GM18868 (cell line): ENCODE measurements around the gene CD81.
A peak's percentile ranks its signal among the peaks of the same experiment; 100 is the strongest.
"Not testable (repeated sequence)": the region's sequence is repeated elsewhere in the genome, so short reads cannot be mapped to it uniquely, and the experiment has no call there.

Source experiments
- ATAC-seq: cut with Tn5 transposase; IDR thresholded peaks from one replicate; pipeline ENCODE4 v1.9.1; 2021; ENCODE audit warnings: mild to moderate bottlenecking, moderate library complexity; ENCODE audit not compliant: unreplicated experiment

CD81 gene, protein sequence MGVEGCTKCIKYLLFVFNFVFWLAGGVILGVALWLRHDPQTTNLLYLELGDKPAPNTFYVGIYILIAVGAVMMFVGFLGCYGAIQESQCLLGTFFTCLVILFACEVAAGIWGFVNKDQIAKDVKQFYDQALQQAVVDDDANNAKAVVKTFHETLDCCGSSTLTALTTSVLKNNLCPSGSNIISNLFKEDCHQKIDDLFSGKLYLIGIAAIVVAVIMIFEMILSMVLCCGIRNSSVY

DNA sequence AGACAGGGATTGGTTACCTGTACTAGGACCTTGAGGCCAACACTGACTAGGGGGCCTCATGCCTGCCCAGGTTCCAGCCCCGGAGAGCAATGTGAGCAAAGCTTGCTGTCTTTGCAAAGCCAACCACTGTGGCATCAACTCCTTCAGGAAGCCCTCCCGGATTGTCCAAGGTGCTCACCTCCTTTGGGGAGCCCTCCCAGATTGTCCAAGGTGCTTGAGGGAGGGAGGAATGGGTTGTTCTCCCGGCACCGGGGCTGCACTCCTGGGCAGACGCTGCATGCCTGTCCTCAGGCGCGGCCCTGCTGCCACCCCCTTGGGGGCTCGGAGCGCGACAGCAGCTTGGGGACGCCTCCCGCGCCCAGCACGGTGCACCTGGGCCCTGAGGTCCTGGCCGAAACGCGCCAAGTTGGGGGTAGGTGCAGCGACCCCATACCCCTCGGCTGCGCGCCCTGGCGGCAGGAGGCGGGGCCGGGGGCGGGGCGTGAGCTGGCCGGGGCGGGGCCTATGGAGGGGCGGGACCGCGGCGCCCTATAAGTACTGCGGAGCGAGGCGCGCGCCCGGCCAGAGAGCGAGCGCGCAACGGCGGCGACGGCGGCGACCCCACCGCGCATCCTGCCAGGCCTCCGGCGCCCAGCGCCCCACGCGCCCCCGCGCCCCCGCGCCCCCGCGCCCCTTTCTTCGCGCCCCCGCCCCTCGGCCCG lies at the start of gene CD81:
Gene CD81 (plus strand): TSS at position 560 of the 701 bp plus-strand sequence. CDS start 240 bp downstream, outside the sequence.
- peak; percentile 46 for ATAC-seq

DNA sequence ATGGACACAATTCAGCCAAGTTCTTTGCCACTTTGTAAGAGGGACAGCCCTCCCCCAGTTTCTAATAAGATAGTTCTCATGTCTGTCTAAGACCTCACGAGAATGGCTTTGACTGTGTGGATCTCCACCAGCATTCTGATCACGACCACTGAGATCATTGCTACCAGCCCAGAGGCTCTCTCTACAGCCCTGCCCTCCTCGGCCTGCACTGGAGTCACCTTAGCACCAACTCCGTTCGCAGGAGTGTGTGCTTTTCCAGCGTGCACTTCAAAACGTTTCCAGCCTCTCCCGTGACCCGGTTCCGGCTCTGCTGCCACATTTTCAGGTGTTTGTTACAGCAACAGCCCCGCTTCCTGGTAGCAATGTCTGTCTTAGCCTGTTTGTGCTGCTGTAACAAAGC lies 49.1 kb upstream of the CD81 start:
- no peak for ATAC-seq

DNA sequence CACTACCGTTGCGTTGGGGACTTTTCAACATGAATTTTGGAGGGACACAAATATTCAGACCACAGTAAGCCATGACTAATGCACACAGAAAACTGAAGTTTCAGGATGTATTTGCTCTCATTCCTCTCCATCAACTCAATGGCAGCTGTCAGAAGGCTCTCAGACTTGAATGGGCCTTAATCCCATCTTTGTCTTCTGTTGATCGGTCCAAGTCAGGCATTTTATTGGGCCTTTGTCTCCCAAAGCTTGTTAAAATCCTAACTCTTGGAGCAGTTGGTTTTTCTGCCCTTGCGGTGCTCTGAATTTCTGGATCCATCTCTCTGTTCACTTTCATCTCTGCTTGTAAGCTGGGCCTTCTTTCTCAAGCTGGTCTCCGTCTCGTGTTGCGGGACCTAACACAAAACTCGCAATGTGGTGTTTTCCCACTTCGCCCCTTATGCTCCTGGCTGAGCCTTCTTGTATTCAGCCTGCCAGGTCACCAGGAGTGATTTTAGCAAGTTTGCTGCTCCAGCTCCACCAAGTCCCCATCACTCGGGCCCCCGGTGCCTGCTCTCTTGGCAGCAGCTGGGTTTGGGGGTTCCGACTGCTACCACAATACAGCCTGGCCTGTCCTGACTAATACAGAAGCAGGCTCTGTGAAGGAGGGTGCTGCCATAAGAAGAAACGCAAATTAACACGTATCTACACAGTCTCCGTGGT lies 48.3 kb upstream of the CD81 start:
- no peak for ATAC-seq

GRCh38 chr11:2329551-2329950 lies 47.6 kb upstream of the CD81 start:
- ATAC-seq = no peak

- no peak for ATAC-seq
These were observed 46.4 kb upstream of the CD81 start for GRCh38 chr11:2330696-2331095.

DNA sequence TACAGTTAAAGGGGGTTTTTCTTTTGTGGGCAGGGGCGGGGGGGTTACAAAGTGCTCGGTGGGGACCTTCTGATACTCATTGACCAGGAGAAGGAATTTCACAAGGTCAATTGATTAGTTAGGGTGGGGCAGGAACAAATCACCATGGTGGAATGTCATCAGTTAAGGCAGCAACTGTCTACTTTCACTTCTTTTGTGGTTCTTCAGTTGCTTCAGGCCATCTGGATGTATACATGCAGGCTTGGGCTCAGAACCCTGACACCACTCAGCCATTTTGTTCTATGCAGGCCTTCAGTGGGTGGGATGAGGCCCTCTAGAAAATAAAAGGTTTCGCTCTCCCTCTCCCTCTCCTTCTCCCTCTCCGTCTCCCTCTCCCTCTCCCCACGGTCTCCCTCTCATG lies 45.7 kb upstream of the CD81 start:
- no peak for ATAC-seq

DNA sequence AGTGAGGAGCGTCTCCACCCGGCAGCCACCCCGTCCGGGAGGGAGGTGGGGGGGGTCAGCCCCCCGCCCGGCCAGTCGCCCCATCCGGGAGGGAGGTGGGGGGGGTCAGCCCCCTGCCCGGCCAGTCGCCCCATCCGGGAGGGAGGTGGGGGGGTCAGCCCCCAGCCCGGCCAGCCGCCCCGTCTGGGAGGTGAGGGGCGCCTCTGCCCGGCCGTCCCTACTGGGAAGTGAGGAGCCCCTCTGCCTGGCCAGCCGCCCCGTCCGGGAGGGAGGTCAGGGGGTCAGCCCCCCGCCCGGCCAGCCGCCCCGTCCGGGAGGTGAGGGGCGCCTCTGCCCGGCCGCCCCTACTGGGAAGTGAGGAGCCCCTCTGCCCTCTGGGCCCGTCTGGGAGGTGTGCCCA lies 44.5 kb upstream of the CD81 start:
- not testable (repeated sequence) for ATAC-seq

DNA sequence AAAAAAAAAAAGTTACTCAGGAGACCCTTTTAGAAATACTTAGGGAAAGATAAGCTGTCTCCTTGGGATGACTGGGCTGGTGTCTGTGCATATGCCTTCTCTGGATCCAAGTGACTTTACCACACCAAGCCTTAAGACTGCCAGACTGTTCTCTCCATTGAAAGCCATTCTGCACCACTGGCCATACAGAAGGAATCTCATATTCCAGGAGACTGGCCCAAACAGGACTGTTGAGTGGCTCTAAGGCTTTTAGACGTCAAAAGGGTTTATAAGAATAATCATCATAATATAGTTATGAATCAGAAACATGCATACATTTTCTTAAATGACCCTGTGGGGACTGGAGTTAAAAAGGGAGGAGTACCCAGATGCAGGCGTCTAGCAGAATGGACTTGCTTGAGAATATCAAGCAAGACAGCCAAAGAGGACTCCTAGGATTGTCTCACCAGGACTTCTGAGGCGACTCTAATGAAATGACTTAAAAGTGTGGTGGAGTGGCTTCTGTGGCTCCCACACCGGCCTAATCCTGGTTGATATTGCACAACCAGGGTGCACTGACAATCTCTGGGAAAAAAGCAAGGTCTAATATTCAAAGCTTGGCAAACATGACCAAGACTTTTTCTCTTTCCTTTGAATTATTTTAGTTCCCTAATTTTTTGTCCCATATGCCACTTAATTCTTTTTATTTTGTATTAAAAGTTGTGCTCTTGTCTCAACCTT lies 43.5 kb upstream of the CD81 start:
- not testable (repeated sequence) for ATAC-seq

- not testable (repeated sequence) for ATAC-seq
These were observed 41.8 kb upstream of the CD81 start for GRCh38 chr11:2335286-2335685.

- ATAC-seq = not testable (repeated sequence)
These were observed 38.4 kb upstream of the CD81 start for GRCh38 chr11:2338760-2339159.

- no peak for ATAC-seq
These were observed 34.6 kb upstream of the CD81 start for GRCh38 chr11:2342557-2342956.

- ATAC-seq = no peak
These were observed 34.1 kb upstream of the CD81 start for GRCh38 chr11:2342981-2343380.

- no peak for ATAC-seq
These were observed 33.6 kb upstream of the CD81 start for GRCh38 chr11:2343502-2343901.

DNA sequence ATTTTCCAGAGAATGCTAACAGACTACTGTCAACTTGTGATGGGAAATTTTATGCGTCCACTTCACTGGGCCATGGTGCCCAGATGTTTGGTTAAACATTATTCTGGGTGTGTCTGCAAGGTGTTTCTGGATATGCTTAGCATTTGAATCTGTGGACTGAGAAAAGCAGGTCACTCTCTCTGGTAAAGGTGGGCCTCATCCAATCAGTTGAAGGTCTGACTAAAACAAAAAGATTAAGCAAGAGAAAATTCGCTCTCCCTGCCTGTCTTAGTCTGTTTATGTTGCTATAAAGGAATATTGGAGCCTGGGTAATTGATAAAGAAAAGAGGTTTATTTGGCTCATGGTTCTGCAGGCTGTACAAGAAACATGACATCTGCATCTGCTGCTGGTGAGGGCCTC lies 32.1 kb upstream of the CD81 start:
- ATAC-seq = no peak

- no peak for ATAC-seq
These were observed 31.1 kb upstream of the CD81 start for GRCh38 chr11:2346014-2346413.

DNA sequence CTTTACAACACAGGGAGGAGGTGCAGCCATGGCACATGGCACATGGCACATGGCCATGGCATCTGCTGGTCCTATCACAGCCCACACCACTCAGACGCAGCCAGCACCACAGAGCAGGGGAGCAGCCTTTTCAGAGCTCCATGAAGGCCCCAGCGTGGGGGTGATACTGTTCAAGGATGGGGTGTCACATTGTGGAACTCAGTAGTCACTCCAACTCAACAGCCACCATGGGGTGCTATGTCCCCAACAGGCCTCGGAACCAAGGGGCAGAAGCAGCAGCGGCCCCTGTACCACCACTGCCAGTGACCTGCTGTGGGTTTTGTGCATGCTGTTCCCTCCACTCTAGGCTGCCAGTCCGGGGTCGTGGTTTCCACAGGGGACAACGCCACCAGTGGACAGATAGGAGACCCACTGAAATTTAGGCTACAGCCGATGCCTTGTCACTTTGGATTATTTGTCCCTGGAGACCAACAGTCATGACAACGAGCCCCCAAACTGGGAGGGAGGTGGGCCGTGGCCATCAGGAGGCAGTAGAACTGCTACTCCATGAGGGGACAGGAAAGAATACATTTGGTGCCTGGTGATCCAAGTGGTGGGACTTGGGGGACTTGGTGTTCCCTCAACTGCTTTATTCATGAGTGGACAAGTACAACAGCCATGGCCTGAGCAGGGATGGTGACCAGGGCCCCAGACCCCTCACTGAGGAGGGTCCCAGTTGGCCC lies 30.4 kb upstream of the CD81 start:
- ATAC-seq = no peak

DNA sequence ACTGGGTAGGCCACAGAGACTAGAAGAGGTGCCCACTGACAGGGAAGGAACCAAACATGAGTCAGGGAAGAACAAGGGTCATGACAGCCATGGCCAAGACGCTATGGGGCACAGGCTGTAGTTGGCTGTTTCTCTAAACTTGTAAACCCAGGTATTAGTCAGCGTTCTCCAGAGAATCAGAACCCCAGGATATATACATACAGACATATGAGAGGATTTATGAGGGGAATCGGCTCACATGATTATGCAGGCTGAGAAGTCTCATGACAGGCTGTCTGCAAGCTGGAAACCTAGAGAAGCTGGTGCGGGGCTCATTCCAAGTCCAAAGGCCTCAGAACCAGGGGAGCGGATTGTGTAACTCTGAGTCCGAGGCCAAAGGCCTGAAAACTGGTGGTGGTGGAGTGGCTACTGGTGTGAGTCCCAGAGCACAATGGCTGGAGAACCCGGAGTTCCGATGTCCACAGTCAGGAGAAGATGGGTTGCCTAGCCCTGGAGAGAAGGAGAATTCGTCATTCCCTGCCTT lies 29.7 kb upstream of the CD81 start:
- no peak for ATAC-seq

DNA sequence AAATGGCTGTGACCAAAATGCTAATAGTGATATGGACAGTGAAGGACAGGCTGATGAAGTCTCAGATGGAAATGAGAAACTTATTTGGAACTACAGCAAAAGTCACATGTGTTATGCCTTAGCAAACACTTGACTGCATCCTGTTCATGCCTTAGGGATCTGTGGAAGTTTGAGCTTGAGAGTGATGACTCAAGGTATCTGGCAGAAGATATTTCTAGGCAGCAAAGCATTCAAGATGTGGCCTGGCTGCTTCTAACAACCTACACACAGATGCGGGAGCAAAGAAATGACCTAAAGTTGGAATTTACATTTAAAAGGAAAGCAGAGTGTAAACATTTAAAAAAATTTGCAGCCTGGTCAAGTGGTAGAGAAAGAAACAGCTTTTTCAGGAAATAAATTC lies 28.1 kb upstream of the CD81 start:
- ATAC-seq = no peak

DNA sequence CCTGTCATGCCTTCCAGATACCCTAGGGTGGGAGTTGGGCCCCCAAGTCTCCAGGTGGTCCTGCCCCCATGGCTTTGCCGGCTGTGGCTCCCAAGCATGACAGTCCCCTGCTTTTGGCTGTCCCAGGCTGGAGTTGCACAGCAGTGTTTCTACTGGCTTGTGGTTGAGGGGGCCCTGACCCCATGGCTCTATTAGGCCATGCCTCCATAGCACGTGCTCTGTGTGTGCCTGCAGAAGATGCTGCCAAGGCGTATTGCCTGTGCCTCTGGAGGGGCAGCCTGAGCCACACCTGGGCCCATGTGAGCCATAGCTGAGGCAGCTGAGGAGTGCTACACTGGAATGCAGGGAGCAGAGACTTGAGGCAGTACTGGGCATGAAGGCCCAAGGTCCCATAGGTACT lies 25.4 kb upstream of the CD81 start:
- ATAC-seq = no peak

- ATAC-seq = no peak
These were observed 24.7 kb upstream of the CD81 start for GRCh38 chr11:2352420-2352819.
